ENCODE data around the gene ACOX1. TPM values are rescaled to one million over a fixed set of nuclear protein-coding genes. Genes with fewer than 3 reads are reported as not detected.

ACOX1 gene
- total and polyA plus RNA-seq, 8 donors = 25.6 to 81.0 (median 31.9) TPM

DNA sequence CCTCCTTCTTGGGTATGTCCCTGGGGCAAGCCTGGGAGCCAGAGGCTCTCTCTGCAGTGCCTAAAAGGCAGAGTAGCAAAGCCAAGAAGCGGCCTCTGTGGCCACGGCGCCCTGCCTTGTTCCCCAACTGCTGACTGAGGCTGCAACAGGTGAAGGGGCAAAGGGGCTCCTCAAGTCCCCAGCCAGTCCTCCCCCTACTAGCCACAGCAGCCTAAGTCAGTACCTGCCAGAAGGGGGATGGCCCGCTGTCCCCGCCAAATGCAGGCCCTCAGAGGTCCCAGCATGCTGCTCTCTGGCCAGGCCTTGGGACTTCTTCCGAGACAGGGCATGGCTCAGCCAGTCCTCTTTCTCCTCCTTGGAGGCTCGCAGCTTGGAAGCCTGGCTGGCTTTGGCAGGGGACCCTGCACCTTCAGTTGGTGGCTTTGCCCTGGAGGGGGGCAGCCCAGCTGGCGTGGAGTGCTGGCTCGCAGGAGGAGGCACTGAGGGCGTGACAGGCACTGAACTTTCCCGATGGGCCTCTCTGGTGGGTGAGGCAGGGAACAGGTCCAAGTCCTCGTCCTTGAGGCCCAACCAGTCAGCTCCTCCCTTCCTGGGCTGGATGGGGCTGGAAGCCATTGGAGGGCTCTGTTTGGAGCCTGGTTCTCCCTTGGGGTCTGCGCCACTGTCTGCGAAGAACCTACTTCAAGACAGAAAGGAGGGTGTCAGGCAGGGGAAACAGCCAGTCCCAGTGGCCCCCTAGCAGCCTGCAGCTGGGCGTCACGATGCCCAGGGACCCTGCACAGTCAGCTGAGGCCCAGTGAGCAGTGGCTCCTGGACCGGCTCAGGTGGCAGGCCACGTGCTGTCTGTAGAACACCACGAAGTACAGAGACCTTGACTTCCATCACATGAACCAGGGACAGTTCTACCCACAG lies 55.7 kb downstream of the ACOX1 start:
- DNase-seq = peak in 1 of 4 donors; percentile 57
- H3K36me3 ChIP-seq = no peaks in the 10 kb centered on the region
- H3K9me3 ChIP-seq = no peaks in the 10 kb centered on the region
- no peak overlapping the region for H3K4me3 ChIP-seq
- TF ChIP-seq CTCF (IDR thresholded peaks at IDR 0.05) = no peak
- H3K4me1 ChIP-seq = peaks cover 0 to 4% of the 10 kb centered on the region in 2 donors
- no peaks in the 10 kb centered on the region for H3K27me3 ChIP-seq
- intact Hi-C loops (cut with DNase I) = no loop called here
- ATAC-seq = no peak
- H3K27ac ChIP-seq = no peak overlapping the region

- DNase-seq (peak in 1 of 4 donors; percentile 54), ATAC-seq (no peak)
- H3K36me3 ChIP-seq = peaks cover 0 to 4% of the 10 kb centered on the region in 2 donors
- peaks cover 0 to 4% of the 10 kb centered on the region in 2 donors for H3K4me1 ChIP-seq
- intact Hi-C loops (cut with DNase I) = no loop called here
- TF ChIP-seq CTCF (IDR thresholded peaks at IDR 0.05) = no peak
- no peak overlapping the region for H3K4me3 ChIP-seq
- no peak overlapping the region for H3K27ac ChIP-seq
- H3K9me3 ChIP-seq = no peaks in the 10 kb centered on the region
- no peaks in the 10 kb centered on the region for H3K27me3 ChIP-seq
Measured at GRCh38 chr17:75922173-75922961, 56.6 kb downstream of the ACOX1 start.

DNA sequence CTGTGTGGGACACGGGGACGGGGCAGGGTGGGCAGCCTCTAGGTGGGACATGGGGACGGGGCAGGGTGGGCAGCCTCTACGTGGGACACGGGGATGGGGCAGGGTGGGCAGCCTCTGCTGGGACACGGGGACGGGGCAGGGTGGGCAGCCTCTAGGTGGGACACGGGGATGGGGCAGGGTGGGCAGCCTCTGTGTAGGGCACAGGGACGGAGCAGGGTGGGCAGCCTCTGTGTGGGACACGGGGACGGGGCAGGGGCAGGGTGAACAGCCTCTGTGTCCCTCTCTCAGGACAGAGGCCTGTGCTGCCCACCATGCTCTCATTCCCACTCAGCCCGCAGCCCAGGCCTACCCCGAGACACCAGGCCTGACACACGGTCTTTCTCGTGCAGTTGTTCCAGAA lies 57.4 kb downstream of the ACOX1 start:
- Histone ChIP-seq H3K4me3 (no peak overlapping the region), H3K27me3 (no peaks in the 10 kb centered on the region), H3K4me1 (no peaks in the 10 kb centered on the region), H3K27ac (no peak overlapping the region), H3K36me3 (peaks cover 0 to 9% of the 10 kb centered on the region in 2 donors), H3K9me3 (no peaks in the 10 kb centered on the region)
- ATAC-seq (no peak), DNase-seq (peak in 1 of 4 donors; percentile 70)
- intact Hi-C loops (cut with DNase I) = no loop called here
- TF ChIP-seq CTCF (IDR thresholded peaks at IDR 0.05) = no peak

GRCh38 chr17:75920045-75920560 lies 58.9 kb downstream of the ACOX1 start:
- peak; percentile 12 for ATAC-seq

More at GRCh38 chr17:75920045-75920560, 58.9 kb downstream of the ACOX1 start:
- Histone ChIP-seq H3K27ac (no peak overlapping the region), H3K27me3 (no peaks in the 10 kb centered on the region), H3K36me3 (peaks cover 0 to 9% of the 10 kb centered on the region in 2 donors), H3K4me3 (no peak overlapping the region), H3K4me1 (no peaks in the 10 kb centered on the region), H3K9me3 (no peaks in the 10 kb centered on the region)
- no peak for TF ChIP-seq CTCF (IDR thresholded peaks at IDR 0.05)
- intact Hi-C loops (cut with DNase I) = no loop called here
- DNase-seq = peak in 1 of 4 donors; percentile 64

All from left lung (tissue), 10 donors.